GM19452 (cell line): ENCODE measurements around the gene SLC25A6.
"Not testable (repeated sequence)": the region's sequence is repeated elsewhere in the genome, so short reads cannot be mapped to it uniquely, and the experiment has no call there.

Experiments
- ATAC-seq: cut with Tn5 transposase; IDR thresholded peaks from one replicate; pipeline ENCODE4 v1.9.1; 2021; ENCODE audit not compliant: unreplicated experiment

Gene SLC25A6

DNA sequence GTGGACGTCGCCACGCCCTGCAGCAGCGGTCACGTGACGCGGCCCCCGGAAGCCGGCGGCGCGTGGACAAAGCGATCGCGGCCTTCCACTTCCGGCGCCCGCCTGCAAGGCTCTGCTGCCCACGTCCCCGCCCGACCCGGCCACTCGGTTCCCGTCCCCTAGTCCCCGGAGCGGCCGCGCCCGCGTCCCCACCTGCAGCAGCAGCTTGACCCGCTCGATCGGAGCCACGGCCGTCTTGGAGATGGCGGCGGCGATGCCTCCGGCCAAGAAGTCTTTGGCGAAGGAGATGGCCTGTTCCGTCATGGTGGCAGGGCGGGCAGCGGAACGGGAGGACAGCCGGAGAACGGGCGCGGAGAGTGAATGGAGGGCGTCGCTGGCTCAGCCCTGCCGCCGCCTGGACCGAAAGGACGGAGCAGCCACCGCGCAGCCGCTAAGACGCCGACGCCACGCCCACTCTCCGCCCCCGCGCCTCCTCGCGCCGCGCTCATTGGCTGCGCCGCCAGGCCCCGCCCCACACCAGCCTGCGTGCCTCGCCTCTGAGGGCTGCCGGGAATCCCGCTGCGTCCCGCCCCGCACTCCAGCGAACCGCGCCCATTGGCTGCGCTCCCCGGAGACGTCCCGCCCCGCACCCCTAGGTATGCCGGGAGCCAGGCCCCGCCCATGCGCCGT is at the start of gene SLC25A6:
TSS of gene SLC25A6 (minus strand) at position 407 of the 669 bp plus-strand sequence. CDS start at position 303, 104 bp downstream.
- peak; percentile 94 for ATAC-seq

DNA sequence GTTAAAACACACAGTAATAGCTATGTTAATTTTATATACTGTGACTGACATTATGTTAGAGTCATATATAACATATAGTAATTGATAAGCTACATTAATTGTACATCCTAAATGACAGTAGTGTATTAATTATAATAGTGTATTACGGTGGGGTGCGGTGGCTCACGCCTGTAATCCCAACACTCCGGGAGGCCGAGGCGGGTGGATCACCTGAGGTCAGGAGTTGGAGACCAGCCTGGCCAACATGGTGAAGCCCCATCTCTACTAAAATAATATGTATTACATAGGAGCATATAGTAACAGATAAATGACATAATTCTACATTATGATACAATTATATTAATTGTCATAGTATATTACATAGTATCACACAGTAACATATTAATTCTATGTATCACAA is 48.6 kb upstream of the SLC25A6 start:
- no peak for ATAC-seq

DNA sequence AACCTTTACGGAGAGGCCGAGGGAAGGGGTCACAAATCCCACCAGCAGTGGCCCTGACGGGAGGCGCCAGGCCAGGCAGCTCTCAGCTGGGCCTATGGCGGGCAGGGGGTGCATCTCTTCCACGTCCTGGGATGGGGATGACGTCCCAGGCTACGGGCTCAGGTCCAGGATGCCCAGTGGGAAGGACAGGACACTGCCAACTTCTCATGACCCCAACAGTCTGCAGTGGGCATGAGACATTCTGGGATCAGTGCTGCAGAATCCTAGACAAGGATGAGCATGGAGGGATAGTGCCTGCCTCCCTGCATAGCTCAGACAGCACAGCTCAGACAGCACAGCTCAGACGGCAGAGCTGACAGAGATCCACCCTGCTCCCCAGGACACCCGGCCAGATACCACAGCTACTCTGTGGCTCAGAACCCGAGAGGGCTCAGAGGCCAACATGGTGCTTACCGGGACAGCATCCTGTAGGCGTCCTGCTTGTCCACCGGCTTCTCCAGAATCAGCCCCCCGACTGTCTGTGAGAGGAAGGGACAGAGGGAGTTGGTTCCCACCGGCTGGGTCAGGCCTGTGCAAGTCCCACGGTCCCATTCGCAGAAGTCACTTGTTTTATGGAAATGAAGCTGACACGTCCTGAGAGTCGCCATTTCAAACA is 43.5 kb upstream of the SLC25A6 start:
- ATAC-seq = no peak

DNA sequence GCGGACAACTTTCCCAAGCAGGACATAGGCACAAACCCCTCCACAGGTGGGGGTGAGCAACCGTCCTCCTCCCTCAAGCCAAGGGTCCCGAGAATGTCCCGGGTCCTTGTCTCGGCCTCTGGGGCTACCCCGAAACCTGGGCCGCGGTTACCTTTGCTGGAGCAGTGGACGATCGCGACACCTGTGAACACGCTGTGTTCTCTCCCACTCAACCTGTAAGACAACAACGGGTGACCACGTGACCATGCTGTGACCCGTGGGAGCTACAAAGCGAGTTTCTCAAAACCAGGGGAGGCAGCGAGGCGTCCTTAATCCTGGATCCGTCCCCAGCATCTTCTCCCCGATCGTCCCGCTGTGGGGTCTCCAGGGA is 42.9 kb upstream of the SLC25A6 start:
- no peak for ATAC-seq

DNA sequence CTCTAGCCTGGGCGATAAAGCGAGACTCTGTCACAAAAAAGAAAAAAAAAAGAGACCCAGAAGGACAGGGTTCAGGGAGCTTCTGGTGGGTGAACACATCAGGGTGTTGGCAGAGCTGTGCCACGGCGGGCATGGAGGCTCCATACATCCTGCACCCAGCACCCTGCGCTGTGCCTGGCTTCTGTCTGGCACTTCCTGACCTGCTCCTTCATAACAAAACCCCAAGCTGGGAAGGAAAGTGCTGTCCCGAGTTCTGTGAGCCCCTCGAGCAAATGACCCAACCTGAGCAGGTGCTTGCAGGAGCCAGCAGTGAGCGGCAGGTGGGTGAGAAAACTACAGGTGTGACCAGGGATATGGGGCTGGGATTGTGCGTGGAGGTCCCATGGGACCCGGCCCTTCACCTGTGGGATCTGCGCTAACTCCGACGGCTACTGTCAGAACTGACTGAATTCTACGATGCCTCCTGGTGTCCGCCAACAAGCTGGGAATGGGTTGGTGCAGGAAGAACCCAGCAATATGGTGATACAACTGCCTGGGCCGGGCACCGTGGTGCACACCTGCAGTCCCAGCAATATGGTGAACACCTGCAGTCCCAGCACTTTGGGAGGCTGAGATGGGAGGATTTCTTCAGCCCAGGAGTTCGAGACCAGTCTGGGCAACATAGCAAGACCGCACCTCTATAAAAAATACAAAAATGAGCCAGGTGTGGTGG is 41.9 kb upstream of the SLC25A6 start:
- ATAC-seq = no peak

DNA sequence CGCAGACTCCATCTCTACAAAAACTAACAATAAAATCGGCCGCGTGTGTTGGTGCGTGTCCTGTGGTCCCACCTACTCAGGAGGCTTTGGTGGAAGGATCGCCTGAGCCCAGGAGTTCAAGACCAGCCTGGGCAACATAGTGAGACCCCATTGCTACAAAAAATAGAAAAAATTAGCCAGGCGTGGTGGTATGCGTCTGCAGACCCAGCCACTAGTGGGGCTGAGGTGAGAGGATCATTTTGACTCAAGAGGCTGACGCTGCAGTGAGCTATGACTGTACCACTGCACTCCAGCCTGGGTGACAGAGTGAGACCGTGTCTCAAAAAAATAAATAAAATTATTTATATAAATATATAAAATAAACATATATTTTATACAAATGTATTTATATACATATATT is 38.5 kb upstream of the SLC25A6 start:
- no peak for ATAC-seq

DNA sequence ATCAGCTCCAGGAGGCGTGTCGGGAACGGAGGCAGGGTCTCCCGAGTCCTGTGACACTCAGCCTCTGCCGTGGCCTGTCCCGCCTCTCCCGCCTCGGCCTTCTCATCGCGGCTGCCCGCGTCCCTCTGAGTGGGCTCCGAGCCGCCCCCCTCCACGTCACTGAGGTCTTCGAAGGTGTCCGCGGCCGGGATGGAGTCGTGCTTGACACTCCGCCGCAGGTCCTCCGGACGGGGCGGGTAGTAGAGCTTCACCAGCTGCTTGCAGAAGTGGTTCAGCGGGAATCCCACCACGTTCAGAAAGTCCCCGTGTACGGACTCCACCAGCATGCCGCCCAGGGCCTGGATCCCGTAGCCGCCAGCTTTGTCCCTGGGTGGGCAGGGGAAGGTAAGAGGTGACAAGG is 35.8 kb upstream of the SLC25A6 start:
- no peak for ATAC-seq

DNA sequence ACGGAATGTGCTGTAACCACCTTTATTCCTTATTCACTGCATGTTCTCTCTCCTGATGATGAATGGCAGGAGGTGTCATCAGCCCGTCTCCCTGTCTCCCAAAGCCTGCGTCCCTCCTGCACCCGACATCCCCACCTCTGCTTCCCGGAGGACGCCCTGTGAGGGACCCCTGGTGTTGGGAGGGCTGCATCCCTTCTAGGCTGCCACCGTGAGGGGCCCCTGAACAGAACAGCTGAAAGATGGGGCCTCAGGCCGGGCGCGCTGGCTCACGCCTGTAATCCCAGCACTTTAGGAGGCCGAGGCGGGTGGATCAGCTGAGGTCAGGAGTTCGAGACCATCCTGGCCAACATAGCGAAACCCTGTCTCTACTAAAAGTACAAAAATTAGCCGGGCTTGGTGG is 34.4 kb upstream of the SLC25A6 start:
- ATAC-seq = not testable (repeated sequence)

DNA sequence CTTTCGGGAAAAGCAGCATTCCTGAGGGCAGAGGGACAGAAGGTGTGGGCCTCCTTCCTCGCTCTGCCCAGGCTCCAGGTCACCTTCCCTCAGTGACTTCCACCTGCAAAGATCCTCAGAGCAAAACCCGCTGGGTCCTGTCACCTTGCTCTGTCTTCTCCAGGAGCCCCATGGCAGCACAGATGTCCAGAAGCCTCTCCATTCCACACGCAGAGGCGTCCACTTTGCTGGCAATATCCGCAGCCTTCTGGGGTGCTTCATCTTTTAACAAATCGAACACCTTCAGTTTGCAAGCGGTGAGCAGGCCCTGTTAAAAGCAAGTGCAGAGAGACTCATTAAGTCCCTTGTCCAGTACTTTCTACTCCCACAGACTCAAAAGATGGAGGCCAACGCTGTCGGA is 33.5 kb upstream of the SLC25A6 start:
- no peak for ATAC-seq

DNA sequence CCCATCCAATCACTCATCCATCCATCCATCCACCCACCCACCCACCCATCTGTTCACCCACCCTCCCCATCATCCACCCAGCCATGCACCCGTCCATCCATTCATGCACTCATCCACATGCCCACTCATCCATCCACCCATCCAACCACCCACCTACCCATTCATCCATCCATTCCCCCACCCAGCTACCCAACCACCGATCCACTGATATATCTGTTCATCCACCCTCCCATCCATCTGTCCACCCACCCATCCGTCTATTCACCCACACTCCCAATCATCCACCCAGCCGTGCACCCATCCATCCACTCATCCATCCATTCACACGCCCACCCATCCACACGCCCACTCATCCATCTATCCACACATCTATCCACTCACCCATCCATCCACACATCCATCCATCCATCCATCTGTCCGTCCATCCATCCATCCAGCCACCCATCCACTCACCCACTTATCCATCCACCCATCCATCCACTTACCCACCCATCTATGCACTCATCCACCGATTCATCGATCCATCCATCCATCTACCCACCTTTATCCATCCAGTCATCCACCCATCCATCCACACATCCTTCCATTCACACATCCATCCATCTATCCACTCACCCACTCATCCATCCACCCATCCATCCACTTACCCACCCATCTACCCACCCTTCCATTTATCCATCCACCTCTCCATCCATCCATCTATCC is 32.4 kb upstream of the SLC25A6 start:
- ATAC-seq = no peak

DNA sequence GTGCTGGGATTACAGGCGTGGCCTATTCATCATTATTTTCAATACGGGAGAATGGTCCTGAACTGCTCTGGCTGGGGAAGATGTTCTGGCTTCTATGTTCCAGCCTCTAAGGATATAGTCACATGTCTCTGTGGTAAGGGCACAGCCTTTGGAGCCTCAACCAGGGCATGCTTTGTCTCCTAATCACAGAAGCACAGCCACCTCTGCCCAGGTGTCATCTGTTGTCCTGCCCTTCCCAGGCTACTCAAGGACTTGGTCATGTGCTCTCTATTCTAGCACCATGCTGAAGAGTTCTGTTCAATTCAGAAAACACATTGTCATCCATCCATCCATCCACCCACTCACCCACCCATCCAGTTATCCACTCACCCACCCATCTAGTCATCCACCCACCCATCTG is 31.3 kb upstream of the SLC25A6 start:
- no peak for ATAC-seq

DNA sequence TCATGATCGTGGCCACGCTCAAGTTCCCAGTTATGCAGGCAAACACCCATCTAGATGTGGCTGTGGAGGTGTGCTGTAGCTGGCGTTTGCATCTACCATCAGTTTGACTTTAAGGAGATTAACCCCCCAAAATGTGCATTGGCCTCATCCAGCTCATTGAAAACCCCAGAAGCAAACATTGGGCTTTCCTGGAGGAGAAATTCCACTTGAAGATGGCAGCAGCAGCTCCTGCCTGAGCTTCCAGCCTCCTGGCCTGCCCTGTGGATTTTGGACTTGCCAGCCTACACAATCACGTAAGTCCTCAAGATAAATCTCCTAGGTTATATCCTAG is 30.2 kb upstream of the SLC25A6 start:
- ATAC-seq = no peak

DNA sequence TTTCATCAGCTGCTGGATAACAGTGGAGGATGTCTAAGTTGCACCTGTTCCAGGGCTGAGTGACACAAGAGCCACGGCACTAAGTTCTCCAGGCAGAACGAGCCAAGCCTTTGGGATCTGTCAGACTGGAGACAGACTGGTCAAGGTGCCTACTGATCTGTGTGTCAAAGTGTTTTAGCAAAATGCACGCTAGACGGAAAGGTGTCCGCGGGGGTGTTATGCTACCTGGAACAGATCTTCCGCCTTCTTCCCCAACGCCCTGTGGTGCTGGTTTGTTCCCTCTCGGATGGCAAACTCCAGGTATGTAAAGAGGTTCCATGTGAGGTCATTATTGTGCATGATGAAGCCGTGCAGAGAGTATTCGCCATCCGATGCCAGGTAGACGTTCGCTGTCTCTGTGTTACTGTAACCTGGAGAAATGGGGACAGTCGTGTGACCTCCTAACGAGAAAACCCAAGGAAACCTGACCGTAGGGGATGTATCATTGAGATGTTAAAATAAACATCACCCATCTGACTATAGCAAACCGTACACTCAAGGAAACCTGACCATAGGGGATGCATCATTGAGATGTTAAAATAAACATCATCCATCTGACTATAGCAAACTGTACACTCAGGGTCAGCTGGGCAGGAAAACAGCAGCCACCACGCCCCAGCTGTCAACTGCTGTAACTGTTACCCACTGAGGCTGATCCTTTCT is 29.7 kb upstream of the SLC25A6 start:
- ATAC-seq = no peak

DNA sequence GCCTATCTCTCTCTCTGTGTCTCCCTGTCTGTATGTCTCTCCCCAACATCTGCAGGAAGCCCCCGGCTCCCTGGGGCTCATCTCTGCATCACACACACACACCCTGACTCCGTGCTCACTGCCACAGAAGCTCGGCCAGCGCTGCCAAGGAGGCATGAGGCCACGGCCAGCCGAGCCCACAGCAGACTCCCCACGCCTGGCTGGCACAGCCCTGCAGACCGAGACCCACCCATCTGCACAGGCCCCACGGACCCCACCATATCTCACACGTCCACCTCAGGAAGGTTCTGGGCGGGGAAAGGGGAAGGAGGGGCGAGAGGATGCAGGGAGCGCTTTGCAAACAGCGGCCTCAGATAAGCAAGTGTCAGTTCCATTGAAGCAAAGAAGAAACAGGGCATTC is 28.5 kb upstream of the SLC25A6 start:
- no peak for ATAC-seq

DNA sequence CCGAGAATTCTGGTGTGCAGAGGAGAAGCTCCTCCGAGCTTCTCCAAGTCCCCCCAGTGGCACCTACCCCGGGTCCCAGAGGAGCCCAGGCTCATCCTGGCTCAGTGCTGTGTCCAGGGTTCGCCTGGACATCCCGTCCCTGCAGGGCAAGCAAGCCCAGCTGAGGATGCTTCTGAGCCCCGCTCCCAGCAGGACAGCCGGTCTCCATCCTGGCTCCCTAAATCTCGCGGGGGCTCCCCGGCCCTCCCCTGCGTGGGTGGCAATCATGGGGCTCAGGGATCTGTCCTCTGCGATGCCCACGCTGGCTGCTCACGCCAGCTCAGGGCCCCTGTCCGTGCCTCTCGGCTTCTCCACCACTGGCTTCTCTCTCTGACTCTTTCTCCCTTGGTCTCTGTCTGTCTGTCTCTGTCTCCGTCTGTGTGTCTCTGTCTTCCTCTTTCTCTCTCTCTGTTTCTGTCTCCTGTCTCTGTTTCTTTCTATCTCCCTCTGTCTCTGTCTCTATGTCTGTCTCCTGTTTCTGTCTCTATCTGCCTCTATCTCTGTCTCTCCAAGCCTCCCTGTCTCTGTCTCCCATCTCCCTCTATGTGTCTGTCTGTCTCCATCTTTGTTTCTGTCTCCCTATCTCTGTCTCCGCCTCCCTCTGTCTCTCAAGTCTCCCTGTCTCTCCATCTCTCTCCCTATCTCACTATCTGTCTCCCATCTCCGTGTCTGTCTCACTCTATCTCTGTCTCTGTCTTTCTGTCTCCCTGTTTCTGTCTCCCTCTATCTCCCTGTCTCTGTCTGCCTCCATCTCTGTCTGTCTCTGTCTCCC is 27.8 kb upstream of the SLC25A6 start:
- no peak for ATAC-seq

DNA sequence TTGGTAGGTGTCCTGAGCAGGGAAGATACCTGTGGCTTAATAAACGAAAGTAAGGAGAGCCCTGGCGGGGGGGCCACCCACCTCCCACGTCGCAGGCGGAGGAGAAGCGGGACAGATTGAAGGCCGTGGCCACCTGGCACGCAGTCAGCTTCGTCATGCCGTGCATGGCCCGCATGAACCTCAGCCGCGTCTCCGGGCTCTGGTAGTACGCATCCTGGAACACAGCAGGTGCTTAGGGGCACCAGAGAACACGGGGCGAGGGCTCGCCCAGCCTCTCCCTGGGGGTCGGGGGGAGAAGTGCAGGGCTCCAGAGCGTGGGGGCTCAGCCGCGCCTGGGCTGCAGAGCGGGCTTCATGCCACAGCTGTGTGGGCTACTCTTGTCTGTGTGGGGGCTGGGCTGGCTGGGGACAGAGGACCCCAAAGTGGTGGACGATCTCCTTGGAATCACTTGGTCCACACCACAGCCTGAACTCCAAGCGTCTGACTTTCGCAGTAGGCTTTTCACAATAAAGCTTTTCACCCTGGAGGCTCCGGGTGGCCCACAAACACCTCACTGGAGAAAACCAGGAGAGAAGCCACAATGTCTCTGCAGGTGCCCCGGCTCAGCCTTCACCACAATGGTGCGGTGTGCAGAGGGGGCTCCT is 27.1 kb upstream of the SLC25A6 start:
- no peak for ATAC-seq

DNA sequence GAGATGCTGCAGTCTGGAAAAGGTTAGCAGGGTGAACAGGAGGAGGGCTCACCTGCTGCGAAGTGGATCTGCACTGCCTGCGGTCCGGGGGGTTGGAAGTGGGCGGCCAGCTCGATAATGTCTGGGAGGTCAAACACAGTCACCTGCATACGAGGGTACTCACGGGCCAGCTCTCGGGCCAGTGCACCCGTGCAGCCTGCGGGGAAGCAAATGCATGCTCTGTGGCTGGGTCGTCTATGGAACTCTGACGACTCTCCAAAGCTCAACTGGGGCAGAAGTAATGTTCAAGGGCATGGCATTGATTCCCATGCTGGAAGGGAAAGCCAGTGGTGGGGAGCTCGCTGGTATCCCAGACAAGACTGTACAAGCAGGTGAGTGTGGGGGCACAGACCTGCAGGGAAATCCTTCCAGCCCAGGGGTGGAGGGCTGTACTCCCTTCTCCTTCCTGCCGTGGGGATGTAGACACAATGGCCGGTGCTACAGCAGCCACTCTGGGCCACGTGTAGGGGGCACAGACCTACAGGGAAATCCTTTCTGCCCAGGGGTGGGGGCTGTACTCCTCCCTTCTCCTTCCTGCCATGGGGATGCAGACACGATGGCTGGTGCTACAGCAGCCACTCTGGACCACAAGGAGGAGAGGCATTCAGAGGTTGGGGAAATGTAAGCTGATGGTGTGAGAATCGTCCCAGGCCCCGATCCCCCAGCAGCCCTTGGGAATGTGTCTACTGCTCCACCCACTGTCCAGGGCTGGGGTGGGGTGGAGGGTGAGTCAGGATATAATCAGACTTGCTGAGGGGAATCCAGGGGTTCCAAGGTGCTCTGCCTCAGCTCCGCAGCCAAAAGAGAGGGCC is 26.2 kb upstream of the SLC25A6 start:
- no peak for ATAC-seq

DNA sequence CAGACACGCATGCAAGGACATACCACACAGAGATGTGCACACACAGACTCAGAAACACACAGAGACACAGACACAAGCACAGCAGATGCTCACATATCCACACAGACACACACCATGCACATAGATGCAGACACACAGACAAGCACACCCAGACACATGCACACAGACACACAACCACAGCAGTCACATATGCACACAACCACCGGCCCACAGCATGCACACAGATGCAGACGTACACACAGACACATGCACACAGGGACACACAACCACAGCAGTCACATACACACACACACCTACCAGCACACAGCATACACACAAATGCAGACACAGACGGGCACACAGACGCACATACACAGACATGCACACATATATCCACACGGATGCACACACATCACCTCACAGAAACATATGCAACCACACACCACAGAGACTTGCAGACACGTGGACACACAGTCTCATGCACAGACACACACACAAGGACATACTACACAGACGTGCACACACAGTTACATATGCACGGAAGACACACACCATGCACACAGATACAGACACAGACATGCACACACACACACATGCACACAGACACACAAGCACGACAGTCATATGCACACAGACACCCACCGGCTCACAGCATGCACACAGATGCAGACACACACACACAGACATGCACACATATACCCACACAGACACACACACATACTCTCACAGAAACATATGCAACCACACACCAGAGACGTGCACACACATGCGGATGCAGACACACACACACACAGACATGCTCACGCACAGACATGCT is 25.2 kb upstream of the SLC25A6 start:
- no peak for ATAC-seq
